Measurements from ENCODE around the gene PCBP3. TPM values are rescaled to one million over a fixed set of nuclear protein-coding genes. Genes with fewer than 3 reads are reported as not detected.

The PCBP3 gene
- total and polyA plus RNA-seq, 10 of the 15 experiments (the other 5 are each of a cell fraction or from before 2014, with no cell fraction given): 0.09 to 1.3 (median 0.46) TPM; not detected in 3

- Histone ChIP-seq H4K20me1 (ENCODE audit: control insufficient read depth, insufficient read depth) (no peaks in the 10 kb centered on the region), H2AFZ (ENCODE audit: control insufficient read depth, low read depth, low read length) (no peak overlapping the region), H3K36me3 (ENCODE audit: control insufficient read depth in 2 of 2, insufficient read depth in 2 of 2, low read length in 1 of 2) (no peaks in the 10 kb centered on the region), H3K27me3 (replicated peaks in 1 of 2; ENCODE audit: control insufficient read depth in 2 of 2, insufficient read depth in 2 of 2, low read length in 1 of 2) (no peaks in the 10 kb centered on the region), H3K4me2 (ENCODE audit: control insufficient read depth, insufficient read depth) (no peak overlapping the region), H3K4me1 (ENCODE audit: control insufficient read depth, insufficient read depth, low read length) (no peaks in the 10 kb centered on the region), H3K9ac (ENCODE audit: control insufficient read depth, insufficient read depth, low read length) (no peak overlapping the region), H3K27ac (ENCODE audit: control insufficient read depth, insufficient read depth) (no peak overlapping the region), H3K9me3 (replicated peaks; ENCODE audit: control insufficient read depth, insufficient read depth, low read length) (no peaks in the 10 kb centered on the region), H3K4me3 (no peak overlapping the region), H3K79me2 (ENCODE audit: control insufficient read depth, insufficient read depth, low read length) (no peaks in the 10 kb centered on the region)
- 85% methylated on average over 14 of the region's 14 CpGs for WGBS (ENCODE audit: insufficient coverage, insufficient replicate concordance, low lambda C conversion rate, missing lambda C conversion rate)
- CTCF ChIA-PET: interaction anchor here (1.4 kb wide), 1 partner anchor 213 kb away, joined by 7 read pairs; no protein-coding TSS in a partner anchor
- SMC1A ChIA-PET (ENCODE audit: uncharacterized antibody, unreplicated experiment): interaction anchor here (1.6 kb wide), 1 partner anchor 213 kb away, joined by 5 read pairs; no protein-coding TSS in a partner anchor
- no peak for FAIRE-seq
- TF ChIP-seq CREB1 (IDR thresholded peaks at IDR 0.05; ENCODE audit: low read depth) (no peak), BACH1 (IDR thresholded peaks at IDR 0.05; ENCODE audit: borderline replicate concordance) (no peak), ATF3 (IDR thresholded peaks at IDR 0.05; ENCODE audit: borderline replicate concordance, extremely low read depth, low read depth, low read length) (no peak), SREBF1 (IDR thresholded peaks at IDR 0.05; ENCODE audit: low read length) (no peak)
- no TSS peak for BruUV-seq (replicated peaks)
- POLR2A ChIA-PET: no interaction called here
- DNase-seq (ENCODE audit: low read depth, low spot score): no peak
- in situ Hi-C loops (cut with MboI) (no loop called here), intact Hi-C loops (cut with micrococcal nuclease; ENCODE audit: unreplicated experiment) (no loop called here)
- RAD21 ChIA-PET (ENCODE audit: unreplicated experiment): no interaction called here
- no peak for ATAC-seq
Observed at GRCh38 chr21:45769294-45769693, 125.8 kb downstream of the PCBP3 start.

GRCh38 chr21:45769896-45770295, 126.4 kb downstream of the PCBP3 start:
- H3K9me3 ChIP-seq (replicated peaks; ENCODE audit: control insufficient read depth, insufficient read depth, low read length): no peaks in the 10 kb centered on the region
- H3K36me3 ChIP-seq (ENCODE audit: control insufficient read depth in 2 of 2, insufficient read depth in 2 of 2, low read length in 1 of 2): no peaks in the 10 kb centered on the region
- no peaks in the 10 kb centered on the region for H3K79me2 ChIP-seq (ENCODE audit: control insufficient read depth, insufficient read depth, low read length)
- H3K4me2 ChIP-seq (ENCODE audit: control insufficient read depth, insufficient read depth): no peak overlapping the region
- in situ Hi-C loops (cut with MboI): no loop called here
- no peak for FAIRE-seq
- SMC1A ChIA-PET (ENCODE audit: uncharacterized antibody, unreplicated experiment): interaction anchor here (1.0 kb wide), 1 partner anchor 214 kb away, joined by 3 read pairs; no protein-coding TSS in a partner anchor
- no peak overlapping the region for H2AFZ ChIP-seq (ENCODE audit: control insufficient read depth, low read depth, low read length)
- no peak overlapping the region for H3K27ac ChIP-seq (ENCODE audit: control insufficient read depth, insufficient read depth)
- TF ChIP-seq NR2F1 (conservative IDR thresholded peaks at IDR 0.05) (no peak), ATF7 (IDR thresholded peaks at IDR 0.05; ENCODE audit: low read depth) (no peak)
- H3K27me3 ChIP-seq (replicated peaks in 1 of 2; ENCODE audit: control insufficient read depth in 2 of 2, insufficient read depth in 2 of 2, low read length in 1 of 2): no peaks in the 10 kb centered on the region
- H3K4me1 ChIP-seq (ENCODE audit: control insufficient read depth, insufficient read depth, low read length): no peaks in the 10 kb centered on the region
- no peak for ATAC-seq
- POLR2A ChIA-PET: no interaction called here
- WGBS (ENCODE audit: insufficient coverage, insufficient replicate concordance, low lambda C conversion rate, missing lambda C conversion rate): 73% methylated on average over 16 of the region's 16 CpGs
- H3K4me3 ChIP-seq: no peak overlapping the region
- CTCF ChIA-PET: no interaction called here
- H3K9ac ChIP-seq (ENCODE audit: control insufficient read depth, insufficient read depth, low read length): no peak overlapping the region
- RAD21 ChIA-PET (ENCODE audit: unreplicated experiment): no interaction called here
- H4K20me1 ChIP-seq (ENCODE audit: control insufficient read depth, insufficient read depth): no peaks in the 10 kb centered on the region
- no TSS peak for BruUV-seq (replicated peaks)
- no peak for DNase-seq (ENCODE audit: low read depth, low spot score)
- intact Hi-C loops (cut with micrococcal nuclease; ENCODE audit: unreplicated experiment): no loop called here

Measured in GM12878 (cell line).